Panc1 (cell line): ENCODE measurements around the gene C5orf58. TPM values are rescaled to one million over a fixed set of nuclear protein-coding genes. Genes with fewer than 3 reads are reported as not detected.

Source experiments
- ATAC-seq: fragments of 200-7000 bp; cut with Tn5 transposase; 2 replicates; pipeline ENCODE4 v1.9.1; 2020; ENCODE audit warnings: mild to moderate bottlenecking, moderate library complexity
- BruUV-seq: library from RNA; stranded (reverse); fragments of 400-500 nt; replicated peaks from 2 replicates; lab custom pipeline; 2021; lab: Mats Ljungman, UMichigan
- CTCF ChIA-PET: fragments of 300-600 bp; sonication (Branson Sonifier 250); formaldehyde crosslinking; loops from one replicate; lab custom pipeline; 2022; ENCODE audit warnings: antibody characterized with exemption; lab: Charles Lee
- POLR2A ChIA-PET: fragments of 300-600 bp; sonication (Branson Sonifier 250); formaldehyde crosslinking; loops from one replicate; lab custom pipeline; 2022; ENCODE audit warnings: antibody characterized with exemption; lab: Charles Lee
- DNase-seq: peaks from one replicate; pipeline ENCODE4 v3.0.0-alpha.2; 2010; ENCODE audit warnings: low read depth, low spot score
- H3K27ac ChIP-seq: 2 replicates; pipeline ENCODE4 v1.5.1; 2011; ENCODE audit warnings: mild to moderate bottlenecking, low read length, inconsistent platforms
- H3K27me3 ChIP-seq: fragments of 200-500 bp; sonication (Bioruptor generic); 2 replicates; pipeline ENCODE4 v1.6.0; 2014; ENCODE audit warnings: low read length, inconsistent platforms; ENCODE audit not compliant: control insufficient read depth, insufficient read depth
- H3K36me3 ChIP-seq: fragments of 200-500 bp; sonication (Bioruptor generic); 2 replicates; pipeline ENCODE4 v1.5.1; 2014; ENCODE audit warnings: inconsistent platforms, mild to moderate bottlenecking, low read length, moderate library complexity; ENCODE audit not compliant: control insufficient read depth, insufficient read depth
- H3K4me1 ChIP-seq: 2 replicates; pipeline ENCODE4 v1.5.1; 2011; ENCODE audit warnings: inconsistent platforms, mild to moderate bottlenecking, low read length, moderate library complexity; ENCODE audit not compliant: control insufficient read depth, insufficient read depth
- H3K4me3 ChIP-seq, 2 experiments: 2 replicates each; pipeline ENCODE4 v1.5.1; 2011 to 2012; ENCODE audit warnings: low read depth in 2 of 2, low read length in 2 of 2, mild to moderate bottlenecking in 2 of 2, inconsistent platforms in 1 of 2, moderate library complexity in 1 of 2
- H3K9me3 ChIP-seq: fragments of 200-500 bp; sonication (Bioruptor generic); 2 replicates; pipeline ENCODE4 v1.5.1; 2014; ENCODE audit warnings: low read depth, mild to moderate bottlenecking, inconsistent platforms, low read length, moderate library complexity; ENCODE audit not compliant: control insufficient read depth, insufficient read depth
- CTCF ChIP-seq: fragments of 450-650 bp; IDR thresholded peaks from 2 replicates; pipeline ENCODE4 v1.5.1; 2017; ENCODE audit warnings: mild to moderate bottlenecking
- POLR2AphosphoS5 ChIP-seq: IDR thresholded peaks from 2 replicates; pipeline ENCODE4 v1.6.1; 2012; ENCODE audit warnings: mild to moderate bottlenecking, low read depth, low read length, moderate library complexity
- REST ChIP-seq, 2 experiments: IDR thresholded peaks; 2 replicates each; pipeline ENCODE4 v1.6.1; 2011 to 2012; ENCODE audit warnings: low read depth in 2 of 2, control low read depth in 1 of 2, low read length in 1 of 2, mild to moderate bottlenecking in 1 of 2, moderate library complexity in 1 of 2; ENCODE audit not compliant: insufficient read depth in 1 of 2
- SIN3A ChIP-seq: IDR thresholded peaks from 2 replicates; pipeline ENCODE4 v1.6.1; 2012; ENCODE audit warnings: low read depth, mild to moderate bottlenecking, low read length, moderate library complexity, borderline replicate concordance; ENCODE audit not compliant: insufficient read depth
- TCF7L2 ChIP-seq: IDR thresholded peaks from 2 replicates; pipeline ENCODE4 v1.6.1; 2011; ENCODE audit warnings: mild to moderate bottlenecking, low read depth, low read length, inconsistent platforms
- in situ Hi-C: cut with HindIII; loops from 2 replicates; pipeline ENCODE4 v1.10.0; 2016; ENCODE audit warnings: low sequenced_read_pairs, low pct_unique_long_range_greater_than_20kb
- intact Hi-C: fragments of 100-400 bp; cut with micrococcal nuclease; formaldehyde crosslinking; loops from one replicate; pipeline ENCODE4 v1.10.0; 2022; ENCODE audit not compliant: unreplicated experiment
- total RNA-seq: library from RNA; stranded (reverse); gene quantifications from one replicate; pipeline ENCODE4 v1.2.1, GENCODE V29; 2021; ENCODE audit not compliant: unreplicated experiment

C5orf58 gene
- total RNA-seq, 1 experiment from 2014 or later: 0.15 TPM

- Histone ChIP-seq H3K4me1 (no peaks in the 10 kb centered on the region), H3K27me3 (peaks cover 22% of the 10 kb centered on the region), H3K9me3 (no peaks in the 10 kb centered on the region), H3K27ac (no peak overlapping the region), H3K36me3 (no peaks in the 10 kb centered on the region), H3K4me3 (no peak overlapping the region)
- ATAC-seq (no peak), DNase-seq (no peak)
- intact Hi-C loops (no loop called here), in situ Hi-C loops (no loop called here)
- CTCF ChIA-PET: no interaction called here
- no peak for TF ChIP-seq TCF7L2
- no peak for TF ChIP-seq SIN3A
- no peak for TF ChIP-seq REST (IDR thresholded peaks at IDR 0.05; ENCODE audit: insufficient read depth in 1 of 2, low read depth in 2 of 2, low read length in 1 of 2)
- no peak; the same call in 1 of the 2 replicates for TF ChIP-seq CTCF
- TF ChIP-seq POLR2AphosphoS5: no peak
- no TSS peak for BruUV-seq
- POLR2A ChIA-PET: interaction anchor here (0.7 kb wide), 1 partner anchor 297 kb away, joined by 20 read pairs; no protein-coding TSS in a partner anchor
Observed at GRCh38 chr5:170290498-170290897, 57.7 kb downstream of the C5orf58 start.

GRCh38 chr5:170292179-170293104 is 59.7 kb downstream of the C5orf58 start:
- Histone ChIP-seq H3K27me3 (peaks cover 24% of the 10 kb centered on the region), H3K4me1 (no peaks in the 10 kb centered on the region), H3K9me3 (no peaks in the 10 kb centered on the region), H3K36me3 (no peaks in the 10 kb centered on the region), H3K4me3 (no peak overlapping the region), H3K27ac (no peak overlapping the region)
- in situ Hi-C loops: no loop called here
- ATAC-seq (no peak), DNase-seq (no peak)
- TF ChIP-seq SIN3A (no peak), CTCF (no peak), REST (IDR thresholded peaks at IDR 0.05; ENCODE audit: insufficient read depth in 1 of 2, low read depth in 2 of 2, low read length in 1 of 2) (no peak), TCF7L2 (no peak)
- BruUV-seq: no TSS peak
- ChIA-PET POLR2A (no interaction called here), CTCF (no interaction called here)
- intact Hi-C loops: no loop called here
